ENCODE data around the gene LTB4R2.

Gene LTB4R2

GRCh38 chr14:24290746-24291145 is 19.2 kb upstream of the LTB4R2 start:
- H3K27me3 ChIP-seq (replicated peaks; ENCODE audit: control insufficient read depth, insufficient read depth, low read length) = no peaks in the 10 kb centered on the region
- no peak overlapping the region for H3K4me3 ChIP-seq (replicated peaks; ENCODE audit: low read depth, low read length)
- TF ChIP-seq CTCF (IDR thresholded peaks at IDR 0.05; ENCODE audit: insufficient read depth, low read length, poor library complexity, severe bottlenecking) = no peak
- peaks cover 22% of the 10 kb centered on the region for H3K36me3 ChIP-seq (ENCODE audit: control insufficient read depth, insufficient read depth, low read length)
- no peak for DNase-seq (ENCODE audit: extremely low read depth, insufficient read length)

GRCh38 chr14:24291446-24292117 is 18.4 kb upstream of the LTB4R2 start:
- no peak overlapping the region for H3K4me3 ChIP-seq (replicated peaks; ENCODE audit: low read depth, low read length)
- peaks cover 24% of the 10 kb centered on the region for H3K36me3 ChIP-seq (ENCODE audit: control insufficient read depth, insufficient read depth, low read length)
- no peak for DNase-seq (ENCODE audit: extremely low read depth, insufficient read length)
- H3K27me3 ChIP-seq (replicated peaks; ENCODE audit: control insufficient read depth, insufficient read depth, low read length) = no peaks in the 10 kb centered on the region
- no peak for TF ChIP-seq CTCF (IDR thresholded peaks at IDR 0.05; ENCODE audit: insufficient read depth, low read length, poor library complexity, severe bottlenecking)

GRCh38 chr14:24292118-24292807 is 17.7 kb upstream of the LTB4R2 start:
- Histone ChIP-seq H3K27me3 (replicated peaks; ENCODE audit: control insufficient read depth, insufficient read depth, low read length) (no peaks in the 10 kb centered on the region), H3K4me3 (replicated peaks; ENCODE audit: low read depth, low read length) (no peak overlapping the region), H3K36me3 (ENCODE audit: control insufficient read depth, insufficient read depth, low read length) (peaks cover 24% of the 10 kb centered on the region)
- no peak for TF ChIP-seq CTCF (IDR thresholded peaks at IDR 0.05; ENCODE audit: insufficient read depth, low read length, poor library complexity, severe bottlenecking)
- DNase-seq (ENCODE audit: extremely low read depth, insufficient read length) = no peak

GRCh38 chr14:24293525-24293924 is 16.4 kb upstream of the LTB4R2 start:
- no peak for TF ChIP-seq CTCF (IDR thresholded peaks at IDR 0.05; ENCODE audit: insufficient read depth, low read length, poor library complexity, severe bottlenecking)
- H3K4me3 ChIP-seq (replicated peaks; ENCODE audit: low read depth, low read length) = no peak overlapping the region
- no peak for DNase-seq (ENCODE audit: extremely low read depth, insufficient read length)
- peaks cover 24% of the 10 kb centered on the region for H3K36me3 ChIP-seq (ENCODE audit: control insufficient read depth, insufficient read depth, low read length)
- H3K27me3 ChIP-seq (replicated peaks; ENCODE audit: control insufficient read depth, insufficient read depth, low read length) = no peaks in the 10 kb centered on the region

- peak; percentile 58 for DNase-seq (ENCODE audit: extremely low read depth, insufficient read length)
- no peak overlapping the region for H3K4me3 ChIP-seq (replicated peaks; ENCODE audit: low read depth, low read length)
- TF ChIP-seq CTCF (IDR thresholded peaks at IDR 0.05; ENCODE audit: insufficient read depth, low read length, poor library complexity, severe bottlenecking) = peak; percentile 77
Observed at GRCh38 chr14:24296341-24297157, 13.4 kb upstream of the LTB4R2 start.

More at GRCh38 chr14:24296341-24297157, 13.4 kb upstream of the LTB4R2 start:
- H3K27me3 ChIP-seq (replicated peaks; ENCODE audit: control insufficient read depth, insufficient read depth, low read length) = no peaks in the 10 kb centered on the region
- peaks cover 14% of the 10 kb centered on the region for H3K36me3 ChIP-seq (ENCODE audit: control insufficient read depth, insufficient read depth, low read length)
